DND-41 (cell line): ENCODE results near the gene IKBKE.

Experiments
- ATAC-seq: fragments of 200-7000 bp; cut with Tn5 transposase; 3 replicates; pipeline ENCODE4 v1.9.1; 2021; ENCODE audit warnings: low read depth; ENCODE audit not compliant: insufficient read depth
- DNase-seq: peaks from one replicate; pipeline ENCODE4 v3.0.0-alpha.2; 2020
- H2AFZ ChIP-seq: 2 replicates; pipeline ENCODE4 v1.6.0; 2012; ENCODE audit warnings: low read depth, low read length
- H3K27ac ChIP-seq: 2 replicates; pipeline ENCODE4 v1.5.1; 2012; ENCODE audit warnings: low read length, inconsistent platforms
- H3K27me3 ChIP-seq: fragments of 200-600 bp; sonication (generic); 2 replicates; pipeline ENCODE4 v1.6.0; 2012; ENCODE audit warnings: low read length, mild to moderate bottlenecking, inconsistent platforms; ENCODE audit not compliant: insufficient read depth, poor library complexity
- H3K36me3 ChIP-seq: 2 replicates; pipeline ENCODE4 v1.5.1; 2012; ENCODE audit warnings: low read length, inconsistent platforms; ENCODE audit not compliant: insufficient read depth
- H3K4me1 ChIP-seq: 2 replicates; pipeline ENCODE4 v1.5.1; 2012; ENCODE audit warnings: mild to moderate bottlenecking, low read length; ENCODE audit not compliant: insufficient read depth
- H3K4me2 ChIP-seq: 2 replicates; pipeline ENCODE4 v1.6.0; 2012; ENCODE audit warnings: mild to moderate bottlenecking, moderate library complexity, low read length, inconsistent platforms; ENCODE audit not compliant: insufficient read depth
- H3K4me3 ChIP-seq, 2 experiments: fragments of 200-600 bp in 1 of 2; shearing (Covaris generic) in 1 of 2; 2 replicates each; pipeline ENCODE4 v1.5.1; 2012 to 2016; ENCODE audit warnings: inconsistent platforms in 2 of 2, low read length in 2 of 2, mild to moderate bottlenecking in 2 of 2, low read depth in 1 of 2, moderate library complexity in 1 of 2
- H3K79me2 ChIP-seq: 2 replicates; pipeline ENCODE4 v1.6.0; 2012; ENCODE audit warnings: low read length, inconsistent platforms; ENCODE audit not compliant: insufficient read depth
- H3K9ac ChIP-seq: 2 replicates; pipeline ENCODE4 v1.6.0; 2012; ENCODE audit warnings: low read depth, mild to moderate bottlenecking, inconsistent platforms, low read length, moderate library complexity
- H3K9me3 ChIP-seq: 2 replicates; pipeline ENCODE4 v1.5.1; 2012; ENCODE audit warnings: low read length, moderate library complexity, mild to moderate bottlenecking, inconsistent platforms; ENCODE audit not compliant: insufficient read depth, severe bottlenecking
- H4K20me1 ChIP-seq: 2 replicates; pipeline ENCODE4 v1.6.0; 2012; ENCODE audit warnings: low read length; ENCODE audit not compliant: insufficient read depth
- CTCF ChIP-seq: IDR thresholded peaks from 2 replicates; pipeline ENCODE4 v1.5.1; 2012; ENCODE audit warnings: borderline replicate concordance, low read length, moderate library complexity, mild to moderate bottlenecking; ENCODE audit not compliant: poor library complexity, severe bottlenecking; ENCODE audit errors: extremely low read depth
- EZH2 ChIP-seq: IDR thresholded peaks from 3 replicates; pipeline ENCODE4 v1.6.1; 2012; ENCODE audit warnings: borderline replicate concordance, low read depth, mild to moderate bottlenecking, moderate library complexity, low read length, inconsistent platforms; ENCODE audit not compliant: severe bottlenecking

IKBKE gene

GRCh38 chr1:206486995-206487788 lies 16.9 kb downstream of the IKBKE start:
- Histone ChIP-seq H4K20me1 (no peaks in the 10 kb centered on the region), H3K9ac (no peak overlapping the region)

GRCh38 chr1:206487970-206488369 lies 17.7 kb downstream of the IKBKE start:
- Histone ChIP-seq H3K4me2 (no peak overlapping the region), H3K9me3 (no peaks in the 10 kb centered on the region), H3K27me3 (no peaks in the 10 kb centered on the region), H3K27ac (no peak overlapping the region), H3K9ac (no peak overlapping the region), H3K36me3 (peaks cover 40% of the 10 kb centered on the region), H3K4me1 (no peaks in the 10 kb centered on the region), H3K79me2 (no peaks in the 10 kb centered on the region), H4K20me1 (no peaks in the 10 kb centered on the region), H3K4me3 (no peak overlapping the region), H2AFZ (no peak overlapping the region)
- TF ChIP-seq CTCF (no peak), EZH2 (no peak)
- DNase-seq (no peak), ATAC-seq (no peak)

More at GRCh38 chr1:206486995-206487788, 16.9 kb downstream of the IKBKE start:
- no peak overlapping the region for H3K27ac ChIP-seq
- no peak overlapping the region for H2AFZ ChIP-seq
- no peak overlapping the region for H3K4me3 ChIP-seq
- H3K27me3 ChIP-seq = no peaks in the 10 kb centered on the region
- no peak for ATAC-seq
- no peak overlapping the region for H3K4me2 ChIP-seq
- no peak for DNase-seq
- H3K79me2 ChIP-seq = no peaks in the 10 kb centered on the region
- H3K4me1 ChIP-seq = no peaks in the 10 kb centered on the region
- TF ChIP-seq EZH2 = no peak
- TF ChIP-seq CTCF = no peak
- H3K36me3 ChIP-seq = peaks cover 38% of the 10 kb centered on the region
- no peaks in the 10 kb centered on the region for H3K9me3 ChIP-seq

GRCh38 chr1:206488466-206488865 lies 18.2 kb downstream of the IKBKE start:
- no peak overlapping the region for H3K27ac ChIP-seq
- H3K36me3 ChIP-seq = peaks cover 41% of the 10 kb centered on the region
- DNase-seq (no peak), ATAC-seq (no peak)
- no peaks in the 10 kb centered on the region for H3K27me3 ChIP-seq
- no peaks in the 10 kb centered on the region for H3K9me3 ChIP-seq
- no peaks in the 10 kb centered on the region for H4K20me1 ChIP-seq
- H3K79me2 ChIP-seq = no peaks in the 10 kb centered on the region
- no peak overlapping the region for H2AFZ ChIP-seq
- H3K4me1 ChIP-seq = no peaks in the 10 kb centered on the region
- no peak overlapping the region for H3K9ac ChIP-seq
- TF ChIP-seq CTCF (no peak), EZH2 (no peak)
- H3K4me2 ChIP-seq = no peak overlapping the region
- no peak overlapping the region for H3K4me3 ChIP-seq
